GM12878 (cell line): ENCODE results near the gene ITGA6. TPM values are rescaled to one million over a fixed set of nuclear protein-coding genes. Genes with fewer than 3 reads are reported as not detected.

ENCODE experiments used
- ATAC-seq: fragments of 200-7000 bp; cut with Tn5 transposase; 3 replicates; pipeline ENCODE4 v1.9.1; 2020; ENCODE audit warnings: mild to moderate bottlenecking, moderate library complexity
- BruUV-seq: library from RNA; stranded (reverse); fragments of 400-500 nt; replicated peaks from 2 replicates; lab custom pipeline; 2021; lab: Mats Ljungman, UMichigan
- CTCF ChIA-PET: fragments of 300-600 bp; sonication (Branson Sonifier 250); formaldehyde crosslinking; extraction: SDS; loops from one replicate; lab custom pipeline; 2021; ENCODE audit warnings: inconsistent platforms; lab: Yijun Ruan, JAX
- POLR2A ChIA-PET: fragments of 350-600 bp; formaldehyde crosslinking; extraction: SDS; loops from one replicate; lab custom pipeline; 2021; ENCODE audit warnings: inconsistent platforms; lab: Charles Lee
- RAD21 ChIA-PET: fragments of 300-600 bp; sonication (Branson Sonifier 250); formaldehyde crosslinking; loops from one replicate; lab custom pipeline; 2023; ENCODE audit warnings: antibody characterized with exemption; ENCODE audit not compliant: unreplicated experiment; lab: Charles Lee
- SMC1A ChIA-PET: fragments of 300-600 bp; sonication (Branson Sonifier 250); formaldehyde crosslinking; loops from one replicate; lab custom pipeline; 2023; ENCODE audit not compliant: unreplicated experiment, uncharacterized antibody; lab: Charles Lee
- DNase-seq: peaks from one replicate; pipeline ENCODE4 v3.0.0-alpha.2; 2011; ENCODE audit warnings: low read depth, low spot score
- FAIRE-seq: peaks from 3 replicates; lab custom pipeline; 2011; peaks lifted over from hg19 to GRCh38; lab: Jason Lieb, UNC
- H2AFZ ChIP-seq: 2 replicates; pipeline ENCODE4 v1.6.0; 2011; ENCODE audit warnings: low read depth, low read length, control low read depth; ENCODE audit not compliant: control insufficient read depth
- H3K27ac ChIP-seq: 2 replicates; pipeline ENCODE4 v1.5.1; 2011; ENCODE audit warnings: control low read depth; ENCODE audit not compliant: control insufficient read depth, insufficient read depth
- H3K27me3 ChIP-seq, 2 experiments: replicated peaks in 1 of 2; 2 replicates each; pipeline versions ENCODE4 v1.6.0 to v1.6.1; 2011; ENCODE audit warnings: low read length in 1 of 2; ENCODE audit not compliant: control insufficient read depth in 2 of 2, insufficient read depth in 2 of 2
- H3K36me3 ChIP-seq, 2 experiments: 2 replicates each; pipeline ENCODE4 v1.5.1; 2011; ENCODE audit warnings: low read length in 1 of 2; ENCODE audit not compliant: control insufficient read depth in 2 of 2, insufficient read depth in 2 of 2
- H3K4me1 ChIP-seq: 2 replicates; pipeline ENCODE4 v1.6.1; 2011; ENCODE audit warnings: mild to moderate bottlenecking, low read length, moderate library complexity, mixed read lengths; ENCODE audit not compliant: control insufficient read depth, insufficient read depth
- H3K4me2 ChIP-seq: 2 replicates; pipeline ENCODE4 v1.6.0; 2011; ENCODE audit warnings: control low read depth; ENCODE audit not compliant: control insufficient read depth, insufficient read depth
- H3K4me3 ChIP-seq: fragments of 200-600 bp; sonication (generic); 2 replicates; pipeline ENCODE4 v1.5.1; 2016
- H3K79me2 ChIP-seq: 2 replicates; pipeline ENCODE4 v1.6.0; 2011; ENCODE audit warnings: low read length; ENCODE audit not compliant: control insufficient read depth, insufficient read depth
- H3K9ac ChIP-seq: 2 replicates; pipeline ENCODE4 v1.8.0; 2011; ENCODE audit warnings: low read length, control low read depth, mixed read lengths; ENCODE audit not compliant: control insufficient read depth, insufficient read depth
- H3K9me3 ChIP-seq: replicated peaks from 3 replicates; pipeline ENCODE4 v1.5.1; 2011; ENCODE audit warnings: mild to moderate bottlenecking, low read length; ENCODE audit not compliant: control insufficient read depth, insufficient read depth
- H4K20me1 ChIP-seq: 2 replicates; pipeline ENCODE4 v1.6.0; 2011; ENCODE audit not compliant: control insufficient read depth, insufficient read depth
- BCL11A ChIP-seq: IDR thresholded peaks from 2 replicates; pipeline ENCODE4 v1.6.1; 2011; ENCODE audit warnings: low read depth, low read length
- CBFB ChIP-seq: IDR thresholded peaks from 2 replicates; pipeline ENCODE4 v1.6.1; 2016; ENCODE audit warnings: antibody characterized with exemption, low read depth
- CREM ChIP-seq: IDR thresholded peaks from 2 replicates; pipeline ENCODE4 v1.6.1; 2014; ENCODE audit warnings: antibody characterized with exemption, low read depth
- HDGF ChIP-seq: fragments of 450-650 bp; IDR thresholded peaks from 2 replicates; pipeline ENCODE4 v1.6.1; 2016; ENCODE audit warnings: antibody characterized with exemption
- LARP7 ChIP-seq: fragments of 450-650 bp; IDR thresholded peaks from 2 replicates; pipeline ENCODE4 v1.6.1; 2017; ENCODE audit warnings: mild to moderate bottlenecking
- SREBF2 ChIP-seq: IDR thresholded peaks from 2 replicates; pipeline ENCODE4 v1.6.1; 2012; ENCODE audit warnings: mild to moderate bottlenecking, low read length
- TCF12 ChIP-seq: IDR thresholded peaks from 2 replicates; pipeline ENCODE4 v1.6.1; 2011; ENCODE audit warnings: low read depth, mild to moderate bottlenecking, low read length
- USF2 ChIP-seq: IDR thresholded peaks from 2 replicates; pipeline ENCODE4 v1.6.1; 2011; ENCODE audit warnings: low read depth, low read length, improper control_type of control experiment, borderline replicate concordance
- YBX1 ChIP-seq: fragments of 450-650 bp; IDR thresholded peaks from 2 replicates; pipeline ENCODE4 v1.6.1; 2016; ENCODE audit warnings: antibody characterized with exemption
- ZSCAN29 ChIP-seq: fragments of 450-650 bp; IDR thresholded peaks from 2 replicates; pipeline ENCODE4 v1.6.1; 2017; ENCODE audit warnings: mild to moderate bottlenecking, moderate library complexity
- WGBS: methylation state at CpG from one replicate; pipeline ENCODE4 v1.1.6; 2016; ENCODE audit warnings: low lambda C conversion rate; ENCODE audit not compliant: insufficient replicate concordance, insufficient coverage; ENCODE audit errors: missing lambda C conversion rate; 5-methylcytosine and 5-hydroxymethylcytosine counted together
- in situ Hi-C: fragments of 300-500 bp; cut with MboI; formaldehyde crosslinking; loops from 9 replicates; pipeline ENCODE4 v1.14.3; 2018; ENCODE audit warnings: mixed read lengths
- intact Hi-C: fragments of 100-400 bp; cut with micrococcal nuclease; formaldehyde crosslinking; loops from one replicate; pipeline ENCODE4 v1.14.2; 2022; ENCODE audit not compliant: unreplicated experiment
- polyA plus RNA-seq, 11 experiments: library from polyadenylated mRNA; depleted of rRNA in 4 of 11; unstranded in 6 of 11; stranded (reverse) in 5 of 11; fragments of >200 nt; fragmentation: Nextera tagmentation in 4 of 11; fragmentation: Illumina TruSeq in 1 of 11; extraction: Ambion mirVana in 4 of 11; extraction: Trizol in 1 of 11; gene quantifications; 1 replicate in 1 of 11; 2 replicates in 10 of 11; pipeline versions ENCODE4 v1.2.1 to v1.2.3, GENCODE V29; 2011 to 2016; ENCODE audit warnings: inconsistent platforms in 2 of 11, missing spikeins in 2 of 11, low read depth in 1 of 11
- total RNA-seq, 4 experiments: library from RNA; depleted of rRNA in 3 of 4; stranded (reverse); fragments of >200 nt in 3 of 4; fragmentation: Illumina TruSeq in 1 of 4; extraction: Trizol in 1 of 4; gene quantifications; 2 replicates each; pipeline versions ENCODE4 v1.2.1 to v1.2.3, GENCODE V29; 2013 to 2021

ITGA6 gene
- total and polyA plus RNA-seq, 10 of the 15 experiments (the other 5 are each of a cell fraction or from before 2014, with no cell fraction given) = 0.01 to 0.36 (median 0.14) TPM; not detected in 2

- no peak overlapping the region for H2AFZ ChIP-seq
- H4K20me1 ChIP-seq = no peaks in the 10 kb centered on the region
- POLR2A ChIA-PET = interaction anchor here (0.6 kb wide), 1 partner anchor 776 kb away, joined by 3 read pairs; no protein-coding TSS in a partner anchor
- H3K9me3 ChIP-seq = no peaks in the 10 kb centered on the region
- no peaks in the 10 kb centered on the region for H3K79me2 ChIP-seq
- H3K9ac ChIP-seq = no peak overlapping the region
- SMC1A ChIA-PET = interaction anchor here (2.9 kb wide), 1 partner anchor 10 kb away, joined by 8 read pairs; no protein-coding TSS in a partner anchor
- FAIRE-seq (no peak), ATAC-seq (no peak), DNase-seq (no peak)
- intact Hi-C loops = no loop called here
- H3K36me3 ChIP-seq = no peaks in the 10 kb centered on the region
- BruUV-seq = no TSS peak
- no peak overlapping the region for H3K27ac ChIP-seq
- in situ Hi-C loops = no loop called here
- TF ChIP-seq ZSCAN29 (no peak), LARP7 (no peak), SREBF2 (no peak), CBFB (no peak), BCL11A (no peak), YBX1 (no peak), CREM (no peak), USF2 (no peak), HDGF (no peak), TCF12 (no peak)
- CTCF ChIA-PET = no interaction called here
- peaks cover 9 to 29% of the 10 kb centered on the region in 2 experiments for H3K27me3 ChIP-seq
- H3K4me1 ChIP-seq = peaks cover 5% of the 10 kb centered on the region
- RAD21 ChIA-PET = no interaction called here
- no peak overlapping the region for H3K4me3 ChIP-seq
- H3K4me2 ChIP-seq = no peak overlapping the region
- 61% methylated on average over 3 of the region's 3 CpGs for WGBS
These were observed 3.3 kb downstream of the ITGA6 start for GRCh38 chr2:172430678-172431077.
